GM12878 (cell line): Measurements from ENCODE around the gene CLDN9.

ENCODE experiments used
- DPF2 ChIP-seq: fragments of 450-650 bp; IDR thresholded peaks from 2 replicates; pipeline ENCODE4 v1.6.1; 2017; ENCODE audit warnings: mild to moderate bottlenecking
- EZH2 ChIP-seq: IDR thresholded peaks from 2 replicates; pipeline ENCODE4 v1.6.1; 2012; ENCODE audit warnings: low read depth, mild to moderate bottlenecking, control low read depth, inconsistent platforms, low read length, borderline replicate concordance; ENCODE audit not compliant: control insufficient read depth
- GABPA ChIP-seq: IDR thresholded peaks from 2 replicates; pipeline ENCODE4 v1.6.1; 2014; ENCODE audit warnings: antibody characterized with exemption, low read depth, mild to moderate bottlenecking, inconsistent platforms
- POLR2A ChIP-seq: IDR thresholded peaks from 2 replicates; pipeline ENCODE4 v1.6.1; 2011; ENCODE audit warnings: low read depth, mild to moderate bottlenecking, low read length
- TAF1 ChIP-seq: IDR thresholded peaks from 2 replicates; pipeline ENCODE4 v1.6.1; 2011; ENCODE audit warnings: mild to moderate bottlenecking, low read depth, low read length, borderline replicate concordance
- TARDBP ChIP-seq: IDR thresholded peaks from 2 replicates; pipeline ENCODE4 v1.6.1; 2016; ENCODE audit warnings: borderline replicate concordance
- ZNF24 ChIP-seq: fragments of 450-650 bp; IDR thresholded peaks from 2 replicates; pipeline ENCODE4 v1.6.1; 2017; ENCODE audit warnings: antibody characterized with exemption, mild to moderate bottlenecking
- TF ChIP-seq, protein P1 (sequence below), 3 experiments: IDR thresholded peaks in 2 of 3; conservative IDR thresholded peaks in 1 of 3; 2 replicates each; pipeline ENCODE4 v1.5.1; 2011; ENCODE audit warnings: low read depth in 3 of 3, low read length in 3 of 3, mild to moderate bottlenecking in 3 of 3, control low read depth in 2 of 3, moderate library complexity in 2 of 3, inconsistent platforms in 1 of 3, mixed read lengths in 1 of 3; ENCODE audit not compliant: control insufficient read depth in 2 of 3, insufficient read depth in 1 of 3; ENCODE audit errors: extremely low read depth in 1 of 3
- TF ChIP-seq, protein P2 (sequence below): fragments of 450-650 bp; IDR thresholded peaks from 2 replicates; pipeline ENCODE4 v1.6.1; 2014; ENCODE audit warnings: mild to moderate bottlenecking

DNA sequence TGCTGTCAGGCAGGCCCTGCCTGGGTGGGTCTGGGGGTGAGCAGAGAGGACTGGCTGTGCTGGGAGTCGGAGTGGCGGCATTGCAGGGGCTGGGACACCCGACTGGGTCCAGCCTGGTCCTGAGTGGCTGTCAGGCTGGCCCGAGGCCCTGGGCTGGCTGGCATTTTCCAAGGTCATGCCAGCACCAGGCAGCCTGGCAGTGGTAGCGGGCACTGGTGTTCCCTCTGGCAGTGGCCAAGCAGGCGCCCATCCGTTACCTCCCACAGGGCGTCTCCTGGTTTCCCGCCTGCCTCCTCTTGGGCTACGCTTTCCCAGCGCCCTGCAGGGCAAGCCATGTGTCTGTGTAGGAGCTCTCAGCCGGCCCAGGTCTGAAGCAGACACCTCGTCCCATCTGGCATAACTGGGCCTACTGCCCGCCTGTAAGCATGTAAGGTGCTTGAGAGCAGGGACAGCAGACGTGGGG is 26.8 kb upstream of the CLDN9 start:
- TF ChIP-seq TARDBP = no peak
- no peak for TF ChIP-seq POLR2A
- TF ChIP-seq ZNF24 = no peak
- TF ChIP-seq, protein P1, sequence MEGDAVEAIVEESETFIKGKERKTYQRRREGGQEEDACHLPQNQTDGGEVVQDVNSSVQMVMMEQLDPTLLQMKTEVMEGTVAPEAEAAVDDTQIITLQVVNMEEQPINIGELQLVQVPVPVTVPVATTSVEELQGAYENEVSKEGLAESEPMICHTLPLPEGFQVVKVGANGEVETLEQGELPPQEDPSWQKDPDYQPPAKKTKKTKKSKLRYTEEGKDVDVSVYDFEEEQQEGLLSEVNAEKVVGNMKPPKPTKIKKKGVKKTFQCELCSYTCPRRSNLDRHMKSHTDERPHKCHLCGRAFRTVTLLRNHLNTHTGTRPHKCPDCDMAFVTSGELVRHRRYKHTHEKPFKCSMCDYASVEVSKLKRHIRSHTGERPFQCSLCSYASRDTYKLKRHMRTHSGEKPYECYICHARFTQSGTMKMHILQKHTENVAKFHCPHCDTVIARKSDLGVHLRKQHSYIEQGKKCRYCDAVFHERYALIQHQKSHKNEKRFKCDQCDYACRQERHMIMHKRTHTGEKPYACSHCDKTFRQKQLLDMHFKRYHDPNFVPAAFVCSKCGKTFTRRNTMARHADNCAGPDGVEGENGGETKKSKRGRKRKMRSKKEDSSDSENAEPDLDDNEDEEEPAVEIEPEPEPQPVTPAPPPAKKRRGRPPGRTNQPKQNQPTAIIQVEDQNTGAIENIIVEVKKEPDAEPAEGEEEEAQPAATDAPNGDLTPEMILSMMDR (IDR thresholded peaks at IDR 0.05 in 2 of 3, conservative IDR thresholded peaks at IDR 0.05 in 1 of 3; ENCODE audit: control insufficient read depth in 2 of 3, extremely low read depth in 1 of 3, insufficient read depth in 1 of 3, low read depth in 3 of 3, low read length in 3 of 3) = no peak
- no peak for TF ChIP-seq GABPA
- TF ChIP-seq EZH2 = no peak
- TF ChIP-seq TAF1 = no peak
- TF ChIP-seq, protein P2, sequence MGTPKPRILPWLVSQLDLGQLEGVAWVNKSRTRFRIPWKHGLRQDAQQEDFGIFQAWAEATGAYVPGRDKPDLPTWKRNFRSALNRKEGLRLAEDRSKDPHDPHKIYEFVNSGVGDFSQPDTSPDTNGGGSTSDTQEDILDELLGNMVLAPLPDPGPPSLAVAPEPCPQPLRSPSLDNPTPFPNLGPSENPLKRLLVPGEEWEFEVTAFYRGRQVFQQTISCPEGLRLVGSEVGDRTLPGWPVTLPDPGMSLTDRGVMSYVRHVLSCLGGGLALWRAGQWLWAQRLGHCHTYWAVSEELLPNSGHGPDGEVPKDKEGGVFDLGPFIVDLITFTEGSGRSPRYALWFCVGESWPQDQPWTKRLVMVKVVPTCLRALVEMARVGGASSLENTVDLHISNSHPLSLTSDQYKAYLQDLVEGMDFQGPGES = no peak
- no peak for TF ChIP-seq DPF2
